MM.1S (cell line): ENCODE measurements around the gene KRTAP9-6.

ENCODE experiments used
- CTCF ChIP-seq: fragments of 300-600 bp; sonication (generic); IDR thresholded peaks from 2 replicates; pipeline ENCODE4 v1.5.1; 2016; ENCODE audit warnings: antibody characterized with exemption, low read length, mixed read lengths
- EZH2 ChIP-seq: fragments of 300-600 bp; sonication (generic); optimal IDR thresholded peaks from 2 replicates; pipeline ENCODE3; 2017; ENCODE audit warnings: low read depth, mild to moderate bottlenecking, antibody characterized with exemption, low read length, mixed read lengths
- EZH2phosphoT487 ChIP-seq: fragments of 300-600 bp; sonication (generic); IDR thresholded peaks from 2 replicates; pipeline ENCODE4 v1.6.1; 2018; ENCODE audit warnings: antibody characterized with exemption, low read length

GRCh38 chr17:41294016-41294415 is 28.8 kb downstream of the KRTAP9-6 start:
- TF ChIP-seq CTCF, result no peak
- TF ChIP-seq EZH2phosphoT487, result no peak
- no peak for TF ChIP-seq EZH2
